Measurements from ENCODE around the gene MYO5A. TPM values are rescaled to one million over a fixed set of nuclear protein-coding genes. Genes with fewer than 3 reads are reported as not detected.

Gene MYO5A
- total and polyA plus RNA-seq, 9 of the 15 experiments (the other 6 are each of a cell fraction or from before 2014, with no cell fraction given), result 0.03 to 0.82 (median 0.40) TPM

- TF ChIP-seq, protein P1, sequence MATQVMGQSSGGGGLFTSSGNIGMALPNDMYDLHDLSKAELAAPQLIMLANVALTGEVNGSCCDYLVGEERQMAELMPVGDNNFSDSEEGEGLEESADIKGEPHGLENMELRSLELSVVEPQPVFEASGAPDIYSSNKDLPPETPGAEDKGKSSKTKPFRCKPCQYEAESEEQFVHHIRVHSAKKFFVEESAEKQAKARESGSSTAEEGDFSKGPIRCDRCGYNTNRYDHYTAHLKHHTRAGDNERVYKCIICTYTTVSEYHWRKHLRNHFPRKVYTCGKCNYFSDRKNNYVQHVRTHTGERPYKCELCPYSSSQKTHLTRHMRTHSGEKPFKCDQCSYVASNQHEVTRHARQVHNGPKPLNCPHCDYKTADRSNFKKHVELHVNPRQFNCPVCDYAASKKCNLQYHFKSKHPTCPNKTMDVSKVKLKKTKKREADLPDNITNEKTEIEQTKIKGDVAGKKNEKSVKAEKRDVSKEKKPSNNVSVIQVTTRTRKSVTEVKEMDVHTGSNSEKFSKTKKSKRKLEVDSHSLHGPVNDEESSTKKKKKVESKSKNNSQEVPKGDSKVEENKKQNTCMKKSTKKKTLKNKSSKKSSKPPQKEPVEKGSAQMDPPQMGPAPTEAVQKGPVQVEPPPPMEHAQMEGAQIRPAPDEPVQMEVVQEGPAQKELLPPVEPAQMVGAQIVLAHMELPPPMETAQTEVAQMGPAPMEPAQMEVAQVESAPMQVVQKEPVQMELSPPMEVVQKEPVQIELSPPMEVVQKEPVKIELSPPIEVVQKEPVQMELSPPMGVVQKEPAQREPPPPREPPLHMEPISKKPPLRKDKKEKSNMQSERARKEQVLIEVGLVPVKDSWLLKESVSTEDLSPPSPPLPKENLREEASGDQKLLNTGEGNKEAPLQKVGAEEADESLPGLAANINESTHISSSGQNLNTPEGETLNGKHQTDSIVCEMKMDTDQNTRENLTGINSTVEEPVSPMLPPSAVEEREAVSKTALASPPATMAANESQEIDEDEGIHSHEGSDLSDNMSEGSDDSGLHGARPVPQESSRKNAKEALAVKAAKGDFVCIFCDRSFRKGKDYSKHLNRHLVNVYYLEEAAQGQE (IDR thresholded peaks at IDR 0.05; ENCODE audit: borderline replicate concordance), result no peak
- TF ChIP-seq, protein P1 (CRISPR knock-in tag; IDR thresholded peaks at IDR 0.05; ENCODE audit: low read depth), result no peak
- TF ChIP-seq RBM17 (IDR thresholded peaks at IDR 0.05; ENCODE audit: borderline replicate concordance, low read depth, low read length), result no peak
- TF ChIP-seq, protein P2, sequence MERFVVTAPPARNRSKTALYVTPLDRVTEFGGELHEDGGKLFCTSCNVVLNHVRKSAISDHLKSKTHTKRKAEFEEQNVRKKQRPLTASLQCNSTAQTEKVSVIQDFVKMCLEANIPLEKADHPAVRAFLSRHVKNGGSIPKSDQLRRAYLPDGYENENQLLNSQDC (CRISPR knock-in tag; IDR thresholded peaks at IDR 0.05), result no peak
- TF ChIP-seq PTTG1 (tag; IDR thresholded peaks at IDR 0.05; ENCODE audit: low read depth), result no peak
- TF ChIP-seq BCOR (IDR thresholded peaks at IDR 0.05), result no peak
- TF ChIP-seq ATF7 (IDR thresholded peaks at IDR 0.05), result no peak
- TF ChIP-seq HMG20A (CRISPR knock-in tag; conservative IDR thresholded peaks at IDR 0.05), result no peak
- TF ChIP-seq TEAD2 (tag; IDR thresholded peaks at IDR 0.05), result no peak
- no peak for TF ChIP-seq TSC22D4 (tag; IDR thresholded peaks at IDR 0.05)
- TF ChIP-seq SIN3B (IDR thresholded peaks at IDR 0.05; ENCODE audit: low read depth), result no peak
Observed at GRCh38 chr15:52532427-52532826, 3.7 kb upstream of the MYO5A start (continued).

Measured in K562 (cell line).